ENCODE measurements around the gene TRPC3.
"Not testable (repeated sequence)": the region's sequence is repeated elsewhere in the genome, so short reads cannot be mapped to it uniquely, and the experiment has no call there.

TRPC3 gene

GRCh38 chr4:121943941-121944340, 7.9 kb downstream of the TRPC3 start:
- DNase-seq = peak; percentile 42

- no peak for DNase-seq
Measured at GRCh38 chr4:121939690-121940089, 12.2 kb downstream of the TRPC3 start.

- DNase-seq = no peak
Measured at GRCh38 chr4:121938282-121939092, 13.4 kb downstream of the TRPC3 start.

GRCh38 chr4:121936101-121936500, 15.8 kb downstream of the TRPC3 start:
- DNase-seq = no peak

- DNase-seq = no peak
Measured at GRCh38 chr4:121934635-121935034, 17.2 kb downstream of the TRPC3 start.

GRCh38 chr4:121932212-121932974, 19.5 kb downstream of the TRPC3 start:
- no peak for DNase-seq

GRCh38 chr4:121930304-121930703, 21.6 kb downstream of the TRPC3 start:
- no peak for DNase-seq

GRCh38 chr4:121927948-121928347, 23.9 kb downstream of the TRPC3 start:
- no peak for DNase-seq

GRCh38 chr4:121926490-121926889, 25.4 kb downstream of the TRPC3 start:
- not testable (repeated sequence) for DNase-seq

- no peak for DNase-seq
Measured at GRCh38 chr4:121923306-121923705, 28.6 kb downstream of the TRPC3 start.

GRCh38 chr4:121913667-121914066, 38.2 kb downstream of the TRPC3 start:
- DNase-seq = no peak

GRCh38 chr4:121908346-121908745, 43.5 kb downstream of the TRPC3 start:
- no peak for DNase-seq

- DNase-seq = peak; percentile 59
Measured at GRCh38 chr4:121900132-121900983, 51.5 kb downstream of the TRPC3 start.

- DNase-seq = no peak
Measured at GRCh38 chr4:121898150-121898549, 53.7 kb downstream of the TRPC3 start.

GRCh38 chr4:121888134-121888533, 63.7 kb downstream of the TRPC3 start:
- DNase-seq = no peak

- no peak for DNase-seq
Measured at GRCh38 chr4:121885115-121885514, 66.7 kb downstream of the TRPC3 start.

GRCh38 chr4:121881158-121881557, 70.7 kb downstream of the TRPC3 start:
- no peak for DNase-seq

GRCh38 chr4:121879135-121879534, 72.7 kb downstream of the TRPC3 start:
- no peak for DNase-seq

GRCh38 chr4:121877041-121877773, 74.7 kb downstream of the TRPC3 start:
- no peak for DNase-seq

GRCh38 chr4:121876070-121876469, 75.8 kb downstream of the TRPC3 start:
- no peak for DNase-seq

- DNase-seq = no peak
Measured at GRCh38 chr4:121875652-121876051, 76.2 kb downstream of the TRPC3 start.

- DNase-seq = no peak
Measured at GRCh38 chr4:121873604-121874003, 78.3 kb downstream of the TRPC3 start.
